ENCODE measurements around the gene MICAL2.

The MICAL2 gene

DNA sequence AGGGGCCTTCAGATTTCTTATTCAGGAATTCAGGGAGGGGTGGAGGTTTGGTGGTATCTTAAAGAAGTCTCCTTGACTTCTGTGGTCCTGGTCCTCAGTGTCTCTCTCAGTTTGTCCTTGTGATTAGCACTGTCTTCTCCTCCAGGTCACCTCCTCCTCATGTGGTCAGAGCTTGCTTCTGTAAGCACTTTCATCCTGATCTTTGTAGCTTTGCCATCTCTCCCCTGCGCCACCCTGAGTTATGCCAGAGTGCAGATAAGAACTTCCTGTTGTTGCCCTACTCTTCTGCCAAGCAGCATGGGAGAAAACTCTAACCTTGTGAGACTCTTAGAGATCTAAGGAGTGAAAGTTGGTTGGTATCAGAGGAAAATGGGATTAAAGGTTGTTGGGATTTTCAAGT, 30.9 kb downstream of the MICAL2 start:
- TF ChIP-seq POLR2AphosphoS5 (IDR thresholded peaks at IDR 0.05; ENCODE audit: low read depth, low read length) (no peak), SIN3A (IDR thresholded peaks at IDR 0.05; ENCODE audit: borderline replicate concordance, insufficient read depth, low read length) (no peak), TAF1 (IDR thresholded peaks at IDR 0.05; ENCODE audit: borderline replicate concordance, insufficient read depth, low read length) (no peak), FOXP2 (optimal IDR thresholded peaks at IDR 0.05; ENCODE audit: borderline replicate concordance, extremely low read depth, extremely low read length, insufficient read depth) (no peak)
- TF ChIP-seq, protein P1, sequence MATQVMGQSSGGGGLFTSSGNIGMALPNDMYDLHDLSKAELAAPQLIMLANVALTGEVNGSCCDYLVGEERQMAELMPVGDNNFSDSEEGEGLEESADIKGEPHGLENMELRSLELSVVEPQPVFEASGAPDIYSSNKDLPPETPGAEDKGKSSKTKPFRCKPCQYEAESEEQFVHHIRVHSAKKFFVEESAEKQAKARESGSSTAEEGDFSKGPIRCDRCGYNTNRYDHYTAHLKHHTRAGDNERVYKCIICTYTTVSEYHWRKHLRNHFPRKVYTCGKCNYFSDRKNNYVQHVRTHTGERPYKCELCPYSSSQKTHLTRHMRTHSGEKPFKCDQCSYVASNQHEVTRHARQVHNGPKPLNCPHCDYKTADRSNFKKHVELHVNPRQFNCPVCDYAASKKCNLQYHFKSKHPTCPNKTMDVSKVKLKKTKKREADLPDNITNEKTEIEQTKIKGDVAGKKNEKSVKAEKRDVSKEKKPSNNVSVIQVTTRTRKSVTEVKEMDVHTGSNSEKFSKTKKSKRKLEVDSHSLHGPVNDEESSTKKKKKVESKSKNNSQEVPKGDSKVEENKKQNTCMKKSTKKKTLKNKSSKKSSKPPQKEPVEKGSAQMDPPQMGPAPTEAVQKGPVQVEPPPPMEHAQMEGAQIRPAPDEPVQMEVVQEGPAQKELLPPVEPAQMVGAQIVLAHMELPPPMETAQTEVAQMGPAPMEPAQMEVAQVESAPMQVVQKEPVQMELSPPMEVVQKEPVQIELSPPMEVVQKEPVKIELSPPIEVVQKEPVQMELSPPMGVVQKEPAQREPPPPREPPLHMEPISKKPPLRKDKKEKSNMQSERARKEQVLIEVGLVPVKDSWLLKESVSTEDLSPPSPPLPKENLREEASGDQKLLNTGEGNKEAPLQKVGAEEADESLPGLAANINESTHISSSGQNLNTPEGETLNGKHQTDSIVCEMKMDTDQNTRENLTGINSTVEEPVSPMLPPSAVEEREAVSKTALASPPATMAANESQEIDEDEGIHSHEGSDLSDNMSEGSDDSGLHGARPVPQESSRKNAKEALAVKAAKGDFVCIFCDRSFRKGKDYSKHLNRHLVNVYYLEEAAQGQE (IDR thresholded peaks at IDR 0.05; ENCODE audit: insufficient read depth in 1 of 2, low read depth in 2 of 2, low read length in 2 of 2): no peak

DNA sequence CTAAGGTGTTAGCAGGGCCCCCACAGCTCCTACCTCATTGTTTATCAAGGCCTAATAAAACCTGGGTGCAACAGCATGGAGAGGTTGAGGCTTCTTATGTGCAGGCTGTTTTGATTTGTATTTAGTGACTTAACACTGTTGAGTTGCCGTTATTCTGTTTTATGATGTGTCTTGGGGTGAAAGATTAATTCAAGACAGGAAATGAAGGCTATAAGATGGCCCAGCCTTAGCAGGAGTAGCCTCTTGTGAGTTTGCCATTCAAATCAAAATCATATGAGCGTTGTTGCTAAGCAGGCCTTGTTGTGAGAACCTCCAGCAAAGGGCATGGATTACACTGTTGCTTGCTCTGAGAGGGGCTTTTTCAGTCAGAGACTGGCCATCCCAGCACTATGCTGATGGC, 31.8 kb downstream of the MICAL2 start:
- TF ChIP-seq SIN3A (IDR thresholded peaks at IDR 0.05; ENCODE audit: borderline replicate concordance, insufficient read depth, low read length): no peak

DNA sequence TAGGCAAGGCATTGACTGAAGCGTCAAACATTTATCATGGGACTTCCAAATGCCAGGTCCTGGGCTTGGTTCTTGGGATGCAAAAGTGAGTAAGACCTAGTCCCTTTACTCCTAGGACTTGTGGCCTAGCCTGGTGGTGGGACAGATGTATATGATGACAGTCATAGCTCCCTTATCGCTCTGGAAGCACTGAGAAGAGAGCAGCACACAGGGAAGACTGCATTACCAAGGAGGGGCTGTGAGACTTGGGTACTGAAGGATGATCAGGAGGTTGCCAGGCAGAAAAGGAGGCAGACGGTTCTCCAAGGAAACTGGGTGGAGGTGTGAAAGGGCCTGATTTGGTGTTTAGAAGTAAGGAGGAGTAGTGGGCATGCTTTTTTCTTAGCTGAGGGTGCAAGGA, 32.5 kb downstream of the MICAL2 start:
- TF ChIP-seq, protein P1 (IDR thresholded peaks at IDR 0.05; ENCODE audit: insufficient read depth in 1 of 2, low read depth in 2 of 2, low read length in 2 of 2): no peak
- TF ChIP-seq FOXP2 (optimal IDR thresholded peaks at IDR 0.05; ENCODE audit: borderline replicate concordance, extremely low read depth, extremely low read length, insufficient read depth): no peak
- no peak for TF ChIP-seq TAF1 (IDR thresholded peaks at IDR 0.05; ENCODE audit: borderline replicate concordance, insufficient read depth, low read length)
- no peak for TF ChIP-seq POLR2AphosphoS5 (IDR thresholded peaks at IDR 0.05; ENCODE audit: low read depth, low read length)
- TF ChIP-seq SIN3A (IDR thresholded peaks at IDR 0.05; ENCODE audit: borderline replicate concordance, insufficient read depth, low read length): no peak

DNA sequence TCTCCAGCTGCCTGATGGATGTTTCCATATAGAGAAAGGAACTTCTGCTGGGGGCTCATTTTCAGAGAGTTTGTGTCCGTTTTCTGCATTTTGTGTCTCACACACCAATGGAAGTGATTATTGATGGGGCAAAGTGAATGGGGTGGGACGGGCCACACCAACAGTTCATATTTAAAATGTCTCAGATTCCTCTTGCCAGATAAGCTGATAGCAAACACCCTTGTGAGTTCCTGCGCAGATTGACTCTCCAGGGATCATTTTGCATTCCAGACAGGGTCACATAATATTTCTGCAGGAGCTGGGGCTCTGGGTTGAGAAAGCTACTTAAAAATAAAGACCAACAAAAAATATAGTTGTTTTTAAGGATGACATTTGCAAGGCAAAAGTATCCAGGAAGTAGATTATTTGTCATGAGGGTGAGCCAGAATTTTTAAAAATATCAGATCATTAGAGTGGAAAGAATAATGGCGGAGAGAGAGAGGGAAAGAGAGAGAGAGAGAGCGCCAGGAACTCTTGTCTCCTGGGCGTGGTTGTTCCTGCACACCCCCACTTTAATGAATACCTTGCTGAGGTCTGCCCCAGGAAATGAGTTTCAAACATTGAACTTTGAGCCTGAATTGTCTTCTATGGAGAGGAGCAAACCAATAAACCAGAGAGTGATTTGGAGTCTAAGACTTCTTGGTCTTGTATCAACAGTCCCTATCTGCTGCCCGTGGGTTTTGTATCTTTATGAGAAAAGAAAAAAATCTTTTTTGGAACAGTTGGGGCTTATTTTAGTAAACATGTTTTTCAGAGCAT, 33.3 kb downstream of the MICAL2 start:
- TF ChIP-seq SIN3A (IDR thresholded peaks at IDR 0.05; ENCODE audit: borderline replicate concordance, insufficient read depth, low read length): no peak

DNA sequence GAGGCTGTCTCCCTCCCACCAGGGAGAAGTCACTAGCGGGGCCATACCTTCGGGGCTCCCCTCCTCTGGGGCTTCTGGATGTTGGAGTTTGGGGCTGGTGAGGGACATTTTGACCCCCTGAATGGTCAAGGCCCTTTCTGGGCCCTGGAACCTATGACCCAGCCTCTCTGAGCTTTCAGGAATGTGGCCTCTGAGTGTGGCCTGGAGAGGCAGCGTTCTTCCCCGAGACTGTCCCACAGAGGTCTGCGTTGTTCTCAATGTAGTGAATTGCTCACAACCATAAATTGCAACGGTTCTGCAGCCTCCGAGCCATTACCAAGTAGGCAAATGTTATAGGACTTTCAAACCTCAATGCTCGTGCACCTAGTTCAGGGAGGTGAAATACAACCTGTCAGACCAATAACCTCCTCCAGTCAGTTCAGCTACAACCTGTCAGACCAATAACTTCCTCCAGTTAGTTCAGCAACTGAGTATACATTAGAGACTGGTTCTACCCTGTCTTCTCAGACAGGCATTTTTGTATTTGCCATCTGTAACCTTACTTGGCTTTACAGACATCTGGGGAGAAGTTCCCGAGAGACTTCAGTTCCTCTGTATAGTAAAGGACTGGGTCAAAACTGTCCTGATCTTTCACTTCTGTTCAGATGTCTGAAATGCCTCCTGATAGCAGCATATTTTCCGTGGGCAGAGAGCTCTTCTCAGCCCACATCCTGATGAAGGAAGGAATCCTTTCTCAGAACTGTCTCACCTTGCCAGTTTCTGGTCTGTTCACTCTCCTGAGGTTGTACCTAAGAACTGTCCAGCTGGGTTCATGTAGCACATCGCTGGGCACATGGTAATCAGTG, 34.2 kb downstream of the MICAL2 start:
- no peak for TF ChIP-seq FOXP2 (optimal IDR thresholded peaks at IDR 0.05; ENCODE audit: borderline replicate concordance, extremely low read depth, extremely low read length, insufficient read depth)

DNA sequence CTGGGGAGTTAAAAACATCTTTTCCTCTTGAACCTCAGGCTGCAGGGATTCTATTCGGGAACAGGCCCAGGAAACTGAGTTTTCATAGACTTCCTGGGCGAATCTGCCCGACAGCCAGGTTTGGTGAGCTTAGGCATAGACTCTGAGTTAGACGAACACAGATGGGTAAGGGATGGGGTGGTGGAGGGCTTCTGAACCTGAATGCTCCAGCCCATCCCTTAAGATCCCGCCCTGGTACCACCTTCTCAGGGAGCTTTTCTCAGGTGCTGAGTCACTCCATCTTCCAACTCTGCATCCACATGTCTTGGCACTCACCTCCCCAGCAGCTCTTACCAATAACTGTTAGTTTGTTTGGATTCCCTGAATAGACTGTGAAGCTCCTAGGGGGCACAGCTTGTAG, 37.4 kb downstream of the MICAL2 start:
- TF ChIP-seq FOXP2 (optimal IDR thresholded peaks at IDR 0.05; ENCODE audit: borderline replicate concordance, extremely low read depth, extremely low read length, insufficient read depth): no peak
- no peak for TF ChIP-seq POLR2AphosphoS5 (IDR thresholded peaks at IDR 0.05; ENCODE audit: low read depth, low read length)
- TF ChIP-seq TAF1 (IDR thresholded peaks at IDR 0.05; ENCODE audit: borderline replicate concordance, insufficient read depth, low read length): no peak
- TF ChIP-seq SIN3A (IDR thresholded peaks at IDR 0.05; ENCODE audit: borderline replicate concordance, insufficient read depth, low read length): no peak
- TF ChIP-seq, protein P1 (IDR thresholded peaks at IDR 0.05; ENCODE audit: insufficient read depth in 1 of 2, low read depth in 2 of 2, low read length in 2 of 2): no peak

All from PFSK-1 (cell line).